AG04449 (cell line): ENCODE measurements around the gene FIGN.

Source experiments
- CTCF ChIA-PET: fragments of 350-600 bp; formaldehyde crosslinking; extraction: SDS; loops from one replicate; lab custom pipeline; 2021; ENCODE audit warnings: antibody characterized with exemption; lab: Yijun Ruan, JAX
- POLR2A ChIA-PET: fragments of 400-600, 350-600 bp; formaldehyde crosslinking; extraction: SDS; loops from one replicate; lab custom pipeline; 2020; ENCODE audit warnings: antibody characterized with exemption, inconsistent platforms; lab: Yijun Ruan, JAX
- DNase-seq: peaks from one replicate; pipeline ENCODE4 v3.0.0-alpha.2; 2010; ENCODE audit warnings: low read depth, low spot score
- H3K4me3 ChIP-seq: 2 replicates; pipeline ENCODE4 v1.5.1; 2011; ENCODE audit warnings: low read depth, mild to moderate bottlenecking, control low read depth, low read length
- CTCF ChIP-seq: IDR thresholded peaks from one replicate; pipeline ENCODE4 v1.5.1; 2011; ENCODE audit warnings: mild to moderate bottlenecking, moderate library complexity, low read length, control low read depth, inconsistent platforms; ENCODE audit not compliant: insufficient read depth; ENCODE audit errors: missing control alignments

Gene FIGN

DNA sequence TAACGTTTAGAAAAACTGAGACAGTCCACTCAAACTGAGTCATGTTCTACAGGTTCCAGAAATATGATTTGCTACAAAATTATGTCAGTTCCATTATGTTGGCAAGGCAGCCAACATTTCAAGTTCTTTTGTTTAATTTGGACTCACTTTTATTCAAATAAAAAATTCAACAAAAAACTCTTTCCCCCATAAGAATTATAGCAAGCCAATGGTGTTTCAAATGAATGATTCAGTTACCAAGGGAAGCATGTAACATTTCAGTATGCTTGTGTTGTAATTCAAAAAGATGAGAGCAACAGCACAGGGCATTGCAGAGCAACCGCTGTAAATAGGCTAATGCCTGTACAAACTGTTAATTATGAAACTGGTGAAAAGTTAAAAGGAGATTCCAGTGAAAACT lies 140.8 kb downstream of the FIGN start:
- POLR2A ChIA-PET: no interaction called here
- CTCF ChIA-PET: no interaction called here
- no peak for TF ChIP-seq CTCF
- DNase-seq: no peak
- H3K4me3 ChIP-seq: no peak overlapping the region

GRCh38 chr2:163594497-163594896 lies 141.3 kb downstream of the FIGN start:
- no peak for TF ChIP-seq CTCF
- ChIA-PET CTCF (no interaction called here), POLR2A (interaction anchor here (0.8 kb wide), 1 partner anchor 551 kb away, joined by 3 read pairs; no protein-coding TSS in a partner anchor)
- H3K4me3 ChIP-seq: no peak overlapping the region
- no peak for DNase-seq

DNA sequence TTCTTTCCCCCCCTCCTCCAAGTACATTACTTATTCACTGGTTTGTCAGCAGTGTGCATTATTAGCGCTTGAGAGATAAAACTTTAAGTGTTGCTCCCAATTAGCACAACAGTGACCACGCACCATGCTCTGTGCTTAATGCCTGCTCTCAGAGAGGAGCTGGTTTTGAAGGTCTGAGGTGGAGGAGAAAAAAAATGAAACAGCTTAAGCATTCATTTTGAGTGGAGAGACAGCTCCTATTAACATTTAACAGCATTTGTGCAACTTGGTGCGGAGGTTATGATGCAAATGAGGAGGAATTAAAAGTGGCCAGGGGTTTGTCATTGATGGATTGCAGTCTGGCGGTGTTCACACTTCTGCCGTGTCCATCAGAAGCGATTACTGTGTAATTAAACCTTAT lies 141.8 kb downstream of the FIGN start:
- TF ChIP-seq CTCF: no peak
- CTCF ChIA-PET: interaction anchor here (0.8 kb wide), 1 partner anchor 41 kb away, joined by 3 read pairs; no protein-coding TSS in a partner anchor
- no peak overlapping the region for H3K4me3 ChIP-seq
- POLR2A ChIA-PET: interaction anchor here (0.8 kb wide), 1 partner anchor 551 kb away, joined by 3 read pairs; no protein-coding TSS in a partner anchor
- no peak for DNase-seq

GRCh38 chr2:163592954-163593622 lies 142.7 kb downstream of the FIGN start:
- no peak overlapping the region for H3K4me3 ChIP-seq
- CTCF ChIA-PET: interaction anchor here (0.8 to 1.6 kb wide), 2 partner anchors 9 to 40 kb away, joined by 3 to 5 read pairs; no protein-coding TSS in a partner anchor
- POLR2A ChIA-PET: no interaction called here
- no peak for TF ChIP-seq CTCF
- DNase-seq: no peak

GRCh38 chr2:163591461-163591860 lies 144.3 kb downstream of the FIGN start:
- CTCF ChIA-PET: no interaction called here
- no peak for TF ChIP-seq CTCF
- no peak for DNase-seq
- no peak overlapping the region for H3K4me3 ChIP-seq
- POLR2A ChIA-PET: no interaction called here

DNA sequence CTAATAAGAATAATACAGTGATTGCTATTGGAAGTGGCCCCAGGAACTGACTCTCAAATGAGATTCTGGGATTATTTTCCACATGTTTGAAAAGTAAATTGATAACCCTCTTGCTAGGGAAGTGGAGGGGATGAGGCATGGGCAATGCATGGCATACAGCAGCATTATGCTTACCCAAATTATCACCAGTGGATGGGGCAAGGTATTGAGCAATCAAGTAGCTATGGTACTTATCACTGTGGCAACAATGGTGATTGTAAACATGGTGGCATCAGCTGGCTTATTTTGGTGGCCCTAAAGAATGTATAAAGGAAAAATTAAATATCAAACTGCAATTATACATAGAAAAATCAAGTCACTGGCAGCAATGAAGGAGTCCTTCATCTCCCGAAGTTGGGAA lies 155.1 kb downstream of the FIGN start:
- DNase-seq: no peak
- TF ChIP-seq CTCF: no peak
- CTCF ChIA-PET: no interaction called here
- H3K4me3 ChIP-seq: no peak overlapping the region
- POLR2A ChIA-PET: no interaction called here
